GM12864 (cell line): Measurements from ENCODE around the gene KNCN.

Source experiments
- DNase-seq: peaks from one replicate; pipeline ENCODE4 v3.0.0-alpha.2; 2011; ENCODE audit warnings: low read depth
- H3K4me3 ChIP-seq: 2 replicates; pipeline ENCODE4 v1.5.1; 2011; ENCODE audit warnings: mild to moderate bottlenecking, low read depth, low read length, control low read depth
- TF ChIP-seq, protein P1 (sequence below): IDR thresholded peaks from 2 replicates; pipeline ENCODE4 v1.5.1; 2011; ENCODE audit warnings: low read depth, mild to moderate bottlenecking, moderate library complexity, low read length, control low read depth, inconsistent platforms; ENCODE audit errors: missing control alignments

Gene KNCN

DNA sequence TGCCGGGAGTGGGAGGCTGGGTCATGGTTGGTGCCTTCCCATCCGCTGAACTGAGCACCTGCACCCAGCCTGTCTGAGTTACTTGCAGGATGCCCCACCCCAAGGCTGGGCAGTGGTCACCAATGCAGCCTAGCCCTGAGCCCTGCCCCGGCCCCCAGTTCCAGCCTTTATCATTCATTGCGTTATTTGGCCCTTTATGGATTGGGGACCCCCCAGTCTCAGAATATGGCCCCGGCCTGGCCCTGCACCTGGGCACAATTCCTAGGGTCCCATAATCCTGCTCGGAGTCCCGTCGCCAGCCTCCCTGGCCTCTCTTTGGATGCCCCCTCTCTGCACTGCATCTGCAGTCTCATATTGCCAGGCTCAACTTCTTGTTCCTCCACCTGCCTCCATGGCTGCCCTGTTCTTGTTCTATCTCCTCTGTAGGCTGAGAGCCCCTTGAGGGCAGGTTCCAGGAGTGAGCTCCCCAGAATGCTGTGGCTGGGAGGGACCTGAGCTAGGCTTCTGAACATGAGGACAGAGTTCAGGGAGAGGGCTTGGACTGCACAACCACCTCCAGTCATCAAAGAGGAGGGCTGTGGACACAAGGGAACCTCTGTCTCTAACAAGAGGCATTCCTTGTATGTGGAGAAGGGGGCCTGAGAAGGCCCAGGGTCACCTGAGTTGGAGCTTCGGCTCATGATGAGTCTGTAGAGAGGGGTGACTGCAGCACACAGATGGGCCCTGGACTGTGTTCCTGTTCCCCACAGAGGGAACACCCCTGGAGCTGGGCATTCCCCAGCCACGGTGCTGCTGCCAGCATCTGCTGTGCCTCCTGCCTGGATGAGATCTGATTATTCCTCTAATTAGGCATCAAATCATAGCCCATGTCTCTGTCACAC is 1.1 kb upstream of the KNCN start:
- no peak overlapping the region for H3K4me3 ChIP-seq
- DNase-seq, result no peak
- TF ChIP-seq, protein P1, sequence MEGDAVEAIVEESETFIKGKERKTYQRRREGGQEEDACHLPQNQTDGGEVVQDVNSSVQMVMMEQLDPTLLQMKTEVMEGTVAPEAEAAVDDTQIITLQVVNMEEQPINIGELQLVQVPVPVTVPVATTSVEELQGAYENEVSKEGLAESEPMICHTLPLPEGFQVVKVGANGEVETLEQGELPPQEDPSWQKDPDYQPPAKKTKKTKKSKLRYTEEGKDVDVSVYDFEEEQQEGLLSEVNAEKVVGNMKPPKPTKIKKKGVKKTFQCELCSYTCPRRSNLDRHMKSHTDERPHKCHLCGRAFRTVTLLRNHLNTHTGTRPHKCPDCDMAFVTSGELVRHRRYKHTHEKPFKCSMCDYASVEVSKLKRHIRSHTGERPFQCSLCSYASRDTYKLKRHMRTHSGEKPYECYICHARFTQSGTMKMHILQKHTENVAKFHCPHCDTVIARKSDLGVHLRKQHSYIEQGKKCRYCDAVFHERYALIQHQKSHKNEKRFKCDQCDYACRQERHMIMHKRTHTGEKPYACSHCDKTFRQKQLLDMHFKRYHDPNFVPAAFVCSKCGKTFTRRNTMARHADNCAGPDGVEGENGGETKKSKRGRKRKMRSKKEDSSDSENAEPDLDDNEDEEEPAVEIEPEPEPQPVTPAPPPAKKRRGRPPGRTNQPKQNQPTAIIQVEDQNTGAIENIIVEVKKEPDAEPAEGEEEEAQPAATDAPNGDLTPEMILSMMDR, result no peak

DNA sequence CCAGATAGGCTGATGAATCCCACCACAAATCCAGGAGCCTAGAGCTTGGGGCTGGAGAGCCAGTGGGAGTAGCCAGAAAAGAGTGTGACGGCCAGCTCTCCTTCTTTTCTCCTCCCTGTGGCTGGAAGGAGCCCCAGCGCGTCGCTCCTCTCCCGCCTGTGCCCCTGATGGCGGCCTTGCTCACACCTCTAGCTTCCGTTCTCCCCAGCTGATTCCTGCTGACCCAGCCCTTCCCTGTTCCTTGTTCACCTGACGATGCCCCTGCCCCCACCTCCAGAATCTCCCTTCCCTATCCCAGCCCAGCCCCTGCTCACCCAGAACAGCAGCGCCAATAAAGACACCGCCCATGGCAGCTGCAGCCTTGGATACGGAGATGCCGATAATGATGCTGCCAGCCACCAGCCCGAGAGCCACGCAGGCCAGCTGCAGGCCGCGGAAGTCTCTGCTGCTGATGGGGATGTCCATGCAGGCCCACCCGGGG is 656 bp downstream of the KNCN start:
- TF ChIP-seq, protein P1, result no peak
- no peak for DNase-seq
- H3K4me3 ChIP-seq, result no peak overlapping the region

DNA sequence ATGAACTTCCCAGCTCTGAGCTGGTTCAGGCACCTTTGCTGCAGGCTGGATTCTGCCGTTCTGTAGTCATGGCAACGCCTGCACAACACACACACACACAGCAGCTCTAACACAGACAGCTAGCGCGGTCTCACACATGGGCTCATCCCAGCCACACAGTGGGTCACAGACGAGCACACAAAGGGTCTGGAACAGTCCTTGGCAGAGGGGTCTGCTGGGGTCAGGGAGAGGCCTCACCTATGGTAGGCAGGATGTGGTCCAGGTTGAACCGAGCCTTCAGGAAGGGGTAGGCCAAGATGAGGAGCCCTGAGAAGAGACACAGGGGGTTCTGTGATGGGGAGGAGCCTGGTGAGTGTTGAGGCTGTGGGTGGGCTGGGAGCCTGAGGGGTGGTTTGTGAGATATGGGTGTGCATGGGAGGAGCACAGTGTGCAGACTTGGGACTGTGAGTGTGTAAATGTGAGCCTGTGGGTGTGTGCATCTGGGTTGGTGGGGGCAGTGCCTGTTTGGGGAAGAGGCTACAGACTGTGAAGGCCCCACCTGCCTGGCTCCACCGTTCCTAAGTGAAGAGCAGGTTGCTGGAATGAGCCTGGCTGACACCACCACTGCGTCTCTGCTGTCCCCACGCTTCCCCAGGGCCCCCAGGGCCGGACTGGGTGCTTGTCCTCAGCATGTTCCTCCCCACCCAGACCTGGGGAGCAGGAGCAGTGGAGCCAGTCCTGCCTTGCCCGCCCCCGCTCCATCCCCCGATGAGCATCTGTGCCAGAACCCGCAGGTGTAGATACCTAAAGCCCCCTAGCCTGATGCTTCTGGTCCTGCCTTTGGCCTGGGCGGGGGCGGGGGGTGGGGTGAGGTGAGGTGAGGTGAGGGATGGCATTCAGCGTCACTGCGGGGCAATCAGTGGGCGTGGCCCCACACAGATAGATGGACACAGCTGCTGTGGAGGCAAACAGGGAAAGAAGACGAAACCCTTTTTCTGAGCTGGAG is 1.5 kb downstream of the KNCN start:
- TF ChIP-seq, protein P1, result no peak
- DNase-seq, result no peak
- H3K4me3 ChIP-seq, result no peak overlapping the region

DNA sequence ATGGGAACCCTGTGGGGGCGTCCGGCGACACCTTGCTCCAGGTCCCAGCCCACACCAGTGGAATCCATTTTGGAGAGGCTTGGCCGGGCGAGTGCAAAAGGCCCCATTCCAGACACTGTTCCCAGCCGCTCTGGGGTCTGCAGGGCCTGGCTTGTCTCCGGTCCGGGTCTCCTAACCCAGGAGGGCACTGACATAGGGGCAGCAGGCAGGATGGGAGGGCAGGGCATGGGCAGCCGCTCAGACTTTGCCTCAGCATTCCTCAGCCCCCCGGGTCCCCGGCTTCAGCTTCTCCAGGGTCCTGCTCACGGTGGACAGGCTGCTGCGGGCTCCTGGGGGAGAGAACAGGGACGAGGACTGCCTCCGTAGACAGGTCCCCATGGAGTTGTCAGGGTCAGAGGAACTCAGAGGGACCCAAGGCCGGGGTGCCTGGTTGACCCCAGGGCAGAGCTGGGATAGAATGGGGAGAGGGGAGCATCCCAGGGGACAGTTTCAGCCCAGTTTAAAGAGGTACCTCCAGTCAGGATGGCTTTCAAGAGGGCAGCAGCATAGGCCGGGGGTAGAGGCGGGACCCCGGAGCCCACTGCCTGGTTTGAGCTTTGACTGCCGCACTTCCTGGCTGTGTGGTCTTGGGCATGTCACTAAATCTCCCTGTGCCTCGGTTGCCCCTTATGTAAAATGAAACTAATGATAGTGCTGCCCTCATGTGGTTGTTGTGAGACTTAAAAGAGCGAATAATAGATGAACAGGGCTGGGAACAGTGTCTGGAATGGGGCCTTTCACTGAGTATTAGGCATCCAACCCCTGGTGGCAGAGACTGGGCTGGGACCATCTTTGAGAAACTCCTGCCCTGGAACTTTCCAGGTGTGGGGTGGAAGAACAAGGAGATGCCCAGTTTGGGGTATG is 3.7 kb downstream of the KNCN start:
- TF ChIP-seq, protein P1, result peak; percentile 45
- no peak for DNase-seq

DNA sequence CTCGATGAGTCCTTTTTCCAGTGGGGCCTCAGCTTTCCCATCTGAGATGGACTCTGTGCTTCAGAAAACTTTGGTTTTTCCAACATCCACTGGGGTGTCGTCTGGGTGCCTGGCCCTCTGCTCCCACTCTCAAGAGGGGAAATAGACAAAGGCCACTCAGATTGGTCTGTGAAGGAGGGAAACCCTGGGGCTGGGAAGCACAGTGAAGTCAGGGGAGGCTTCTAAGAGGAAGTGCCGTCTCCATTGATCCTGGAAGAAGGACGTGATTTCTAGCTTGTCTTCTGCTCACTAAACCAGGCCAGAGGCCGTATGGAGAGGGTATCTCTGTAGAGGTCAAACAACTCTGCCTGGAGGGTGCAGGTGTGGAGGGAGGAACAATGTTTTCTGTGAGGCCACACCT is 5.2 kb downstream of the KNCN start:
- no peak for DNase-seq
- TF ChIP-seq, protein P1, result no peak
- no peak overlapping the region for H3K4me3 ChIP-seq

More for the DNA sequence above, 3.7 kb downstream of the KNCN start:
- no peak overlapping the region for H3K4me3 ChIP-seq

DNA sequence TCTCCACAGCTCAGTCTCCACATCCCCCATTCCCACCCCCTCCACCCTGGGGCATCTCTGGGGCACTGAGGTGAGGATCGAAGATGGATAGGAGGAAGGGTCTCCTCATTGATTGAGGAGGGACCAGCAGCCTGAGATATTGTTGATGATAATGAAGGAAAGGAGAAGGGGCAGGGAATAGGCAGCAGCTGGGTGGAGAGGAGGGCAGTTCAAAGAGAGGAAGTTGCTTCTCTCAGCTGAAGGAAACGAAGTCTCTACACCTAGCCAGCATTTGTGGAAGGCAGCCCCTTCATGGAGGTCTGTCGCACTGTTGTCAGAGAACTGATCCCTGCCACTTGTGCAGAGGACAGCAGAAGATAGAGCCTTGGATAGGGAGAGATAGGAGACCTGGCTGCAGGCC is 5.7 kb downstream of the KNCN start:
- no peak overlapping the region for H3K4me3 ChIP-seq
- DNase-seq, result no peak
- TF ChIP-seq, protein P1, result no peak
